Gastrocnemius medialis (tissue), 4 donors: ENCODE data around the gene VPS41. TPM values are rescaled to one million over a fixed set of nuclear protein-coding genes. Genes with fewer than 3 reads are reported as not detected.

ENCODE experiments used
- ATAC-seq, 2 donors: fragments of 150-250 bp; one replicate each; pipeline ENCODE4 v1.9.1; 2016
- DNase-seq, 2 donors: peaks; one replicate each; pipeline ENCODE4 v3.0.0-alpha.2; 2019
- H3K27ac ChIP-seq, 4 donors: fragments of 200-600 bp; sonication (generic); 1 replicate in 1 of 4; 2 replicates in 3 of 4; pipeline ENCODE4 v1.5.1; 2016 to 2018; ENCODE audit warnings: mild to moderate bottlenecking in 2 of 4, moderate library complexity in 1 of 4
- H3K27me3 ChIP-seq, 3 donors: fragments of 200-600 bp; sonication (generic) in 2 of 3; 1 replicate in 1 of 3; 2 replicates in 2 of 3; pipeline versions ENCODE4 v1.5.1 to v1.6.0; 2016 to 2019; ENCODE audit warnings: mild to moderate bottlenecking in 1 of 3, moderate library complexity in 1 of 3
- H3K36me3 ChIP-seq, 2 donors: fragments of 200-600 bp; sonication (generic) in 1 of 2; one replicate each; pipeline ENCODE4 v1.5.1; 2017 to 2018
- H3K4me1 ChIP-seq, 2 donors: fragments of 200-600 bp; sonication (generic) in 1 of 2; one replicate each; pipeline ENCODE4 v1.5.1; 2016 to 2017; ENCODE audit warnings: mild to moderate bottlenecking in 2 of 2
- H3K4me3 ChIP-seq, 4 donors: fragments of 200-600 bp; sonication (generic) in 3 of 4; 1 replicate in 1 of 4; 2 replicates in 3 of 4; pipeline ENCODE4 v1.5.1; 2016 to 2019; ENCODE audit warnings: mild to moderate bottlenecking in 2 of 4
- H3K9me3 ChIP-seq, 3 donors: fragments of 200-600 bp; sonication (generic) in 2 of 3; 1 replicate in 1 of 3; 2 replicates in 2 of 3; pipeline ENCODE4 v1.5.1; 2016 to 2019
- CTCF ChIP-seq, 5 experiments: fragments of 450-650 bp in 3 of 5; fragments of 200-600 bp in 2 of 5; sonication (generic) in 2 of 5; IDR thresholded peaks in 4 of 5; conservative IDR thresholded peaks in 1 of 5; 1 replicate in 4 of 5; 2 replicates in 1 of 5; pipeline ENCODE4 v1.5.1; 2016 to 2019; ENCODE audit warnings: antibody characterized with exemption in 5 of 5, mild to moderate bottlenecking in 3 of 5, moderate library complexity in 3 of 5
- POLR2A ChIP-seq, 2 donors: fragments of 450-650 bp; IDR thresholded peaks; one replicate each; pipeline ENCODE4 v1.6.1; 2017; ENCODE audit warnings: antibody characterized with exemption in 2 of 2, mild to moderate bottlenecking in 2 of 2, moderate library complexity in 2 of 2
- in situ Hi-C, 4 donors: fragments of 200-750 bp; cut with MboI; loops; one replicate each; pipeline versions ENCODE4 v1.15.0 to v1.8.0; 2017; ENCODE audit warnings: low sequenced_read_pairs in 4 of 4
- intact Hi-C: fragments of 100-400 bp; cut with DNase I; formaldehyde crosslinking; loops from one replicate; pipeline ENCODE4 v1.15.1; 2023; ENCODE audit warnings: low total_unique reads
- total RNA-seq, 4 donors: library from RNA; depleted of rRNA; stranded (reverse); fragments of >200 nt; gene quantifications; one replicate each; pipeline versions ENCODE4 v1.1.0 to v1.2.3, GENCODE V29; 2016

VPS41 gene
- total RNA-seq, 4 donors from 2014 or later, result 6.3 to 15.3 (median 11.6) TPM

GRCh38 chr7:38679419-38679818 lies 229.6 kb downstream of the VPS41 start:
- no peaks in the 10 kb centered on the region for H3K36me3 ChIP-seq
- TF ChIP-seq POLR2A (IDR thresholded peaks at IDR 0.05) (no peak), CTCF (IDR thresholded peaks at IDR 0.05 in 4 of 5, conservative IDR thresholded peaks at IDR 0.05 in 1 of 5) (no peak)
- intact Hi-C loops (no loop called here), in situ Hi-C loops (no loop called here)
- H3K27me3 ChIP-seq, result no peaks in the 10 kb centered on the region
- H3K4me3 ChIP-seq, result no peak overlapping the region
- no peak overlapping the region for H3K27ac ChIP-seq
- no peaks in the 10 kb centered on the region for H3K4me1 ChIP-seq
- ATAC-seq (no peak), DNase-seq (no peak)
- H3K9me3 ChIP-seq, result no peaks in the 10 kb centered on the region

- no peak overlapping the region for H3K27ac ChIP-seq
- TF ChIP-seq CTCF (IDR thresholded peaks at IDR 0.05 in 4 of 5, conservative IDR thresholded peaks at IDR 0.05 in 1 of 5) (no peak), POLR2A (IDR thresholded peaks at IDR 0.05) (no peak)
- H3K4me3 ChIP-seq, result no peak overlapping the region
- no peaks in the 10 kb centered on the region for H3K9me3 ChIP-seq
- H3K4me1 ChIP-seq, result no peaks in the 10 kb centered on the region
- no peak for ATAC-seq
- no peaks in the 10 kb centered on the region for H3K36me3 ChIP-seq
- no peaks in the 10 kb centered on the region for H3K27me3 ChIP-seq
- no peak for DNase-seq
- in situ Hi-C loops (no loop called here), intact Hi-C loops (no loop called here)
These were observed 230.3 kb downstream of the VPS41 start for GRCh38 chr7:38678698-38679054.

- intact Hi-C loops (no loop called here), in situ Hi-C loops (no loop called here)
- H3K36me3 ChIP-seq, result no peaks in the 10 kb centered on the region
- H3K4me1 ChIP-seq, result no peaks in the 10 kb centered on the region
- no peaks in the 10 kb centered on the region for H3K9me3 ChIP-seq
- DNase-seq, result no peak
- H3K4me3 ChIP-seq, result no peak overlapping the region
- TF ChIP-seq CTCF (IDR thresholded peaks at IDR 0.05 in 4 of 5, conservative IDR thresholded peaks at IDR 0.05 in 1 of 5), result no peak
- no peak for TF ChIP-seq POLR2A (IDR thresholded peaks at IDR 0.05)
- no peak for ATAC-seq
- H3K27ac ChIP-seq, result no peak overlapping the region
- no peaks in the 10 kb centered on the region for H3K27me3 ChIP-seq
These were observed 230.9 kb downstream of the VPS41 start for GRCh38 chr7:38677981-38678697.

GRCh38 chr7:38675494-38676106 lies 233.4 kb downstream of the VPS41 start:
- TF ChIP-seq CTCF (IDR thresholded peaks at IDR 0.05 in 4 of 5, conservative IDR thresholded peaks at IDR 0.05 in 1 of 5) (no peak), POLR2A (IDR thresholded peaks at IDR 0.05) (no peak)
- in situ Hi-C loops, result no loop called here
- Histone ChIP-seq H3K27me3 (no peaks in the 10 kb centered on the region), H3K36me3 (no peaks in the 10 kb centered on the region), H3K4me1 (no peaks in the 10 kb centered on the region), H3K4me3 (no peak overlapping the region), H3K9me3 (no peaks in the 10 kb centered on the region), H3K27ac (peak overlapping the region; percentile 29 to 63 (median 54))
- intact Hi-C loops, result no loop called here
- DNase-seq (peak in 1 of 2 donors; percentile 33), ATAC-seq (peak in 1 of 2 donors; percentile 20)
